ENCODE measurements around the gene RHCE.
"Not testable (repeated sequence)": the region's sequence is repeated elsewhere in the genome, so short reads cannot be mapped to it uniquely, and the experiment has no call there.

DNA sequence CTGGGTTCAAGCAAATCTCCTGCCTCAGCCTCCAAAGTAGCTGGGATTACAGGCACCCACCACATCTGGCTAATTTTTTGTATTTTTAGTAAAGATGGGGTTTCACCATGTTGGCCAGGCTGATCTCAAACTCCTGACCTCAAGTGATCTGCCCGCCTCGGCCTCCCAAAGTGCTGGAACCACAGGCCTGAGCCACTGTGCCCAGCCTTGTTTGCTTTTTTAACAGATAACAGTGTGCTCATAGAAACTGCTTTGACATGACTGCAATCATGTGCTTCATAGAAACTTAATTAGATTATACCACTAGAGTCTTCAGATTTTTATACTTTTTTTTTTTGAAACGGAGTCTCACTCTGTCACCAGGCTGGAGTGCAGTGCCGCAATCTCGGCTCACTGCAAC lies 91.3 kb downstream of the RHCE start:
- not testable (repeated sequence) for TF ChIP-seq CTCF (IDR thresholded peaks at IDR 0.05; ENCODE audit: poor library complexity); EZH2 (IDR thresholded peaks at IDR 0.05; ENCODE audit: borderline replicate concordance)
